Measurements from ENCODE around the gene IGSF10. TPM values are rescaled to one million over a fixed set of nuclear protein-coding genes. Genes with fewer than 3 reads are reported as not detected.
"Not testable (repeated sequence)": the region's sequence is repeated elsewhere in the genome, so short reads cannot be mapped to it uniquely, and the experiment has no call there.

The IGSF10 gene, protein sequence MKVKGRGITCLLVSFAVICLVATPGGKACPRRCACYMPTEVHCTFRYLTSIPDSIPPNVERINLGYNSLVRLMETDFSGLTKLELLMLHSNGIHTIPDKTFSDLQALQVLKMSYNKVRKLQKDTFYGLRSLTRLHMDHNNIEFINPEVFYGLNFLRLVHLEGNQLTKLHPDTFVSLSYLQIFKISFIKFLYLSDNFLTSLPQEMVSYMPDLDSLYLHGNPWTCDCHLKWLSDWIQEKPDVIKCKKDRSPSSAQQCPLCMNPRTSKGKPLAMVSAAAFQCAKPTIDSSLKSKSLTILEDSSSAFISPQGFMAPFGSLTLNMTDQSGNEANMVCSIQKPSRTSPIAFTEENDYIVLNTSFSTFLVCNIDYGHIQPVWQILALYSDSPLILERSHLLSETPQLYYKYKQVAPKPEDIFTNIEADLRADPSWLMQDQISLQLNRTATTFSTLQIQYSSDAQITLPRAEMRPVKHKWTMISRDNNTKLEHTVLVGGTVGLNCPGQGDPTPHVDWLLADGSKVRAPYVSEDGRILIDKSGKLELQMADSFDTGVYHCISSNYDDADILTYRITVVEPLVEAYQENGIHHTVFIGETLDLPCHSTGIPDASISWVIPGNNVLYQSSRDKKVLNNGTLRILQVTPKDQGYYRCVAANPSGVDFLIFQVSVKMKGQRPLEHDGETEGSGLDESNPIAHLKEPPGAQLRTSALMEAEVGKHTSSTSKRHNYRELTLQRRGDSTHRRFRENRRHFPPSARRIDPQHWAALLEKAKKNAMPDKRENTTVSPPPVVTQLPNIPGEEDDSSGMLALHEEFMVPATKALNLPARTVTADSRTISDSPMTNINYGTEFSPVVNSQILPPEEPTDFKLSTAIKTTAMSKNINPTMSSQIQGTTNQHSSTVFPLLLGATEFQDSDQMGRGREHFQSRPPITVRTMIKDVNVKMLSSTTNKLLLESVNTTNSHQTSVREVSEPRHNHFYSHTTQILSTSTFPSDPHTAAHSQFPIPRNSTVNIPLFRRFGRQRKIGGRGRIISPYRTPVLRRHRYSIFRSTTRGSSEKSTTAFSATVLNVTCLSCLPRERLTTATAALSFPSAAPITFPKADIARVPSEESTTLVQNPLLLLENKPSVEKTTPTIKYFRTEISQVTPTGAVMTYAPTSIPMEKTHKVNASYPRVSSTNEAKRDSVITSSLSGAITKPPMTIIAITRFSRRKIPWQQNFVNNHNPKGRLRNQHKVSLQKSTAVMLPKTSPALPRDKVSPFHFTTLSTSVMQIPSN (N-terminal part only)
- total RNA-seq (0.63 TPM), polyA plus RNA-seq (ENCODE audit: insufficient read depth, low read depth, low replicate concordance) (0.82 TPM)
- long read RNA-seq, donor 1: 0 reads
- long read RNA-seq, donor 2: 0 reads
- long read RNA-seq, donor 3: 0 reads
- long read RNA-seq, donor 4: 0 reads
- long read RNA-seq, donor 5: 0 reads
- long read RNA-seq, donor 6: 0 reads
- long read RNA-seq, donor 7: 0 reads
- long read RNA-seq, donor 8: 0 reads
- long read RNA-seq, donor 9: 0 reads
- long read RNA-seq, donor 10: 0 reads

GRCh38 chr3:151460774-151461450 is at the start of gene IGSF10:
TSS of gene IGSF10 (minus strand) at chr3:151461061. CDS start at chr3:151458709, 2,352 bp downstream.
- FAIRE-seq (no peak), DNase-seq (peak; percentile 38 to 78 (median 54))
- H3K4me1 ChIP-seq (ENCODE audit: control insufficient read depth in 2 of 3, insufficient read depth in 2 of 3, low read depth in 1 of 3, low read length in 3 of 3): no peaks in the 10 kb centered on the region
- no peaks in the 10 kb centered on the region for H3K9me3 ChIP-seq (ENCODE audit: control insufficient read depth in 2 of 3, insufficient read depth in 1 of 3, low read length in 3 of 3)
- no peaks in the 10 kb centered on the region for H3K36me3 ChIP-seq (ENCODE audit: control insufficient read depth in 2 of 3, insufficient read depth in 3 of 3, low read length in 3 of 3)
- no peaks in the 10 kb centered on the region for H3K27me3 ChIP-seq (ENCODE audit: control insufficient read depth, insufficient read depth, low read length)
- H3K4me3 ChIP-seq (ENCODE audit: low read length in 3 of 3): peak within 1 kb of the TSS in 2 of 3 donors; percentile 28 to 52
- TF ChIP-seq, protein P1, sequence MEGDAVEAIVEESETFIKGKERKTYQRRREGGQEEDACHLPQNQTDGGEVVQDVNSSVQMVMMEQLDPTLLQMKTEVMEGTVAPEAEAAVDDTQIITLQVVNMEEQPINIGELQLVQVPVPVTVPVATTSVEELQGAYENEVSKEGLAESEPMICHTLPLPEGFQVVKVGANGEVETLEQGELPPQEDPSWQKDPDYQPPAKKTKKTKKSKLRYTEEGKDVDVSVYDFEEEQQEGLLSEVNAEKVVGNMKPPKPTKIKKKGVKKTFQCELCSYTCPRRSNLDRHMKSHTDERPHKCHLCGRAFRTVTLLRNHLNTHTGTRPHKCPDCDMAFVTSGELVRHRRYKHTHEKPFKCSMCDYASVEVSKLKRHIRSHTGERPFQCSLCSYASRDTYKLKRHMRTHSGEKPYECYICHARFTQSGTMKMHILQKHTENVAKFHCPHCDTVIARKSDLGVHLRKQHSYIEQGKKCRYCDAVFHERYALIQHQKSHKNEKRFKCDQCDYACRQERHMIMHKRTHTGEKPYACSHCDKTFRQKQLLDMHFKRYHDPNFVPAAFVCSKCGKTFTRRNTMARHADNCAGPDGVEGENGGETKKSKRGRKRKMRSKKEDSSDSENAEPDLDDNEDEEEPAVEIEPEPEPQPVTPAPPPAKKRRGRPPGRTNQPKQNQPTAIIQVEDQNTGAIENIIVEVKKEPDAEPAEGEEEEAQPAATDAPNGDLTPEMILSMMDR (IDR thresholded peaks at IDR 0.05; ENCODE audit: borderline replicate concordance, extremely low read depth, insufficient read depth): no peak
- H3K9ac ChIP-seq (ENCODE audit: low read length in 3 of 3): no peak within 1 kb of the TSS
- intact Hi-C loops (cut with DNase I): no loop called here
- H3K27ac ChIP-seq (ENCODE audit: low read depth in 2 of 2, low read length in 2 of 2): no peak within 1 kb of the TSS

DNA sequence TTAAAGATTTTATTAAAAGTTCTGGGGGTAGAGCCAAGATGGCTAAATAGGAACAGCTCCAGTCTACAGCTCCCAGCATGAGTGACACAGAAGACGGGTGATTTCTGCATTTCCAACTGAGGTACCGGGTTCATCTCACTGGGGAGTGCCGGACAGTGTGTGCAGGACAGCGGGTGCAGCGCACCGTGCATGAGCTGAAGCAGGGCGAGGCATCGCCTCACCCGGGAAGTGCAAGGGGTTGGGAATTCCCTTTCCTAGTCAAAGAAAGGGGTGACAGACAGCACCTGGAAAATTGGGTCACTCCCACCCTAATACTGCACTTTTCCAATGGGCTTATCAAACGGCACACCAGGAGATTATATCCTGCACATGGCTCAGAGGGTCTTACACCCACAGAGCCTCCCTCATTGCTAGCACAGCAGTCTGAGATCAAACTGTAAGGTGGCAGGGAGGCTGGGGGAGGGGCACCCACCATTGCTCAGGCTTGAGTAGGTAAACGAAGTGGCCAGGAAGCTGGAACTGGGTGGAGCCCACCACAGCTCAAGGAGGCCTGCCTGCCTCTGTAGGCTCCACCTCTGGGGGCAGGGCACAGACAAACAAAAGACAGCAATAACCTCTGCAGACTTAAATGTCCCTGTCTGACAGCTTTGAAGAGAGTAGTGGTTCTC is 48.7 kb upstream of the IGSF10 start:
- H3K27ac ChIP-seq (ENCODE audit: low read depth in 2 of 2, low read length in 2 of 2); H3K9me3 ChIP-seq (ENCODE audit: control insufficient read depth in 2 of 3, insufficient read depth in 1 of 3, low read length in 3 of 3); H3K4me3 ChIP-seq (ENCODE audit: low read length in 3 of 3); H3K9ac ChIP-seq (ENCODE audit: low read length in 3 of 3); intact Hi-C loops (cut with DNase I); H3K4me1 ChIP-seq (ENCODE audit: control insufficient read depth in 2 of 3, insufficient read depth in 2 of 3, low read depth in 1 of 3, low read length in 3 of 3); H3K36me3 ChIP-seq (ENCODE audit: control insufficient read depth in 2 of 3, insufficient read depth in 3 of 3, low read length in 3 of 3); H3K27me3 ChIP-seq (ENCODE audit: control insufficient read depth, insufficient read depth, low read length); FAIRE-seq; DNase-seq: not testable (repeated sequence)

GRCh38 chr3:151504606-151505005 is 43.7 kb upstream of the IGSF10 start:
- no peak overlapping the region for H3K9ac ChIP-seq (ENCODE audit: low read length in 3 of 3)
- intact Hi-C loops (cut with DNase I): no loop called here
- no peak for DNase-seq
- no peaks in the 10 kb centered on the region for H3K27me3 ChIP-seq (ENCODE audit: control insufficient read depth, insufficient read depth, low read length)
- H3K27ac ChIP-seq (ENCODE audit: low read depth in 2 of 2, low read length in 2 of 2): no peak overlapping the region
- FAIRE-seq: no peak
- H3K9me3 ChIP-seq (ENCODE audit: control insufficient read depth in 2 of 3, insufficient read depth in 1 of 3, low read length in 3 of 3): no peaks in the 10 kb centered on the region
- H3K36me3 ChIP-seq (ENCODE audit: control insufficient read depth in 2 of 3, insufficient read depth in 3 of 3, low read length in 3 of 3): no peaks in the 10 kb centered on the region
- TF ChIP-seq, protein P1 (IDR thresholded peaks at IDR 0.05; ENCODE audit: borderline replicate concordance, extremely low read depth, insufficient read depth): no peak
- no peaks in the 10 kb centered on the region for H3K4me1 ChIP-seq (ENCODE audit: control insufficient read depth in 2 of 3, insufficient read depth in 2 of 3, low read depth in 1 of 3, low read length in 3 of 3)
- no peak overlapping the region for H3K4me3 ChIP-seq (ENCODE audit: low read length in 3 of 3)

All from kidney (tissue), 22 donors.